ENCODE results near the gene NFU1. TPM values are rescaled to one million over a fixed set of nuclear protein-coding genes. Genes with fewer than 3 reads are reported as not detected.

The NFU1 gene
- total RNA-seq, 1 donor from 2014 or later, result 32.1 TPM

DNA sequence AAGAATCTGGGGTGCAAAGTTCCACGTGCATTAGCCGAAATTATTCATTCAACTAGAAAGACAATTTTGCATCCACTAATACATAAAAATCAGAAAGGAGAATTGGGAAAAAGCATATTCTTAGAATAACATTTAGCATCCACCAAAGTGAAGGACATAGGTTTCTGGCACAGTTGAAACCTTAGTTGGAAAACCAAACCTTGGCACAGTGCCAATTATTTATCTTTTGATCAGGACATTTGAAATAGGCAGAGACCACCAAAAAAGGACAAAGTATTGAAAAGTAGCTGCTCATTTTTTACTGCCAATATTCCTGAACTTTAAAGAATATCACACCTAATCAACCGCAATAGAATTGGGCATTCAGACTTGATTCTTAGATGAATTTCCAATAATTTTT is 25.5 kb upstream of the NFU1 start:
- DNase-seq (ENCODE audit: low read depth), result no peak
- no peak overlapping the region for H3K4me3 ChIP-seq (ENCODE audit: low read depth, low read length)
- TF ChIP-seq, protein P1, sequence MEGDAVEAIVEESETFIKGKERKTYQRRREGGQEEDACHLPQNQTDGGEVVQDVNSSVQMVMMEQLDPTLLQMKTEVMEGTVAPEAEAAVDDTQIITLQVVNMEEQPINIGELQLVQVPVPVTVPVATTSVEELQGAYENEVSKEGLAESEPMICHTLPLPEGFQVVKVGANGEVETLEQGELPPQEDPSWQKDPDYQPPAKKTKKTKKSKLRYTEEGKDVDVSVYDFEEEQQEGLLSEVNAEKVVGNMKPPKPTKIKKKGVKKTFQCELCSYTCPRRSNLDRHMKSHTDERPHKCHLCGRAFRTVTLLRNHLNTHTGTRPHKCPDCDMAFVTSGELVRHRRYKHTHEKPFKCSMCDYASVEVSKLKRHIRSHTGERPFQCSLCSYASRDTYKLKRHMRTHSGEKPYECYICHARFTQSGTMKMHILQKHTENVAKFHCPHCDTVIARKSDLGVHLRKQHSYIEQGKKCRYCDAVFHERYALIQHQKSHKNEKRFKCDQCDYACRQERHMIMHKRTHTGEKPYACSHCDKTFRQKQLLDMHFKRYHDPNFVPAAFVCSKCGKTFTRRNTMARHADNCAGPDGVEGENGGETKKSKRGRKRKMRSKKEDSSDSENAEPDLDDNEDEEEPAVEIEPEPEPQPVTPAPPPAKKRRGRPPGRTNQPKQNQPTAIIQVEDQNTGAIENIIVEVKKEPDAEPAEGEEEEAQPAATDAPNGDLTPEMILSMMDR (conservative IDR thresholded peaks at IDR 0.05; ENCODE audit: low read depth, low read length), result no peak

DNA sequence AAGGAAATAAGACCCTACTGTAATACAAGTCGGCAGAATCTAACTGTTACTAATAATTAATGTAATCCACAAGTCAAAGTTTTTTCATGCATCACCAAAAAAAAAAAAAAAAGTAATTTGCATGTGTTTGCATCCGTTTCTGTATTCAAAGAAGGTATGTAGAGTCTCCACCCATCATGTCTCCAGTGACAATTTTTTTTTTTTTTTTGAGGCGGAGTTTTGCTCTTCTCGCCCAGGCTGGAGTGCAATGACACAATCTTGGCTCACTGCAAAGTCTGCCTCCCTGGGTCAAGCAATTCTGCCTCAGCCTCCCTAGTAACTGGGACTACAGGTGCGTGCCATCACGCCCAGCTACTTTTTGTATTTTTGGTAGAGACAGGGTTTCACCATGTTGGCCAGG is 24.2 kb upstream of the NFU1 start:
- TF ChIP-seq, protein P1 (conservative IDR thresholded peaks at IDR 0.05; ENCODE audit: low read depth, low read length), result no peak
- no peak overlapping the region for H3K4me3 ChIP-seq (ENCODE audit: low read depth, low read length)

DNA sequence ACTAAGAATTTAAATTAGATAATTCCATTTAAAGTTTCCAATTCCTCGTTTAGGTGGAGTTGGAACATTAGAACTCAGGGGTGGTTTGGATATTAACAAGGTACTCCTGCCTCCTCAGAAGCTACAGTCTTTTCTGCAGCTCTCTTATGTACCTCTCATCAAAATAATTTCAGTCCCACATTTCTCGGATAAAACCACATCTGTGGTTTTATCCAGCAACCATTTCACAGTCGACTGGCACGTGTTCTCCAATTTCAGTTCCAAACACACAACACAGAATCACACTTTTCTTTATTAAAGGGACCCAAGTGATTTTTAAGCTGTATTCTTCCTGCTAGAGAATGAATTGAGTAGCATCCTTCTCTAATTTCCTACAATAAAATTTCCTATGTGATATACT is 22.7 kb upstream of the NFU1 start:
- TF ChIP-seq, protein P1 (conservative IDR thresholded peaks at IDR 0.05; ENCODE audit: low read depth, low read length), result no peak
- H3K4me3 ChIP-seq (ENCODE audit: low read depth, low read length), result no peak overlapping the region
- DNase-seq (ENCODE audit: low read depth), result no peak

More for the DNA sequence above, 24.2 kb upstream of the NFU1 start:
- DNase-seq (ENCODE audit: low read depth), result no peak

DNA sequence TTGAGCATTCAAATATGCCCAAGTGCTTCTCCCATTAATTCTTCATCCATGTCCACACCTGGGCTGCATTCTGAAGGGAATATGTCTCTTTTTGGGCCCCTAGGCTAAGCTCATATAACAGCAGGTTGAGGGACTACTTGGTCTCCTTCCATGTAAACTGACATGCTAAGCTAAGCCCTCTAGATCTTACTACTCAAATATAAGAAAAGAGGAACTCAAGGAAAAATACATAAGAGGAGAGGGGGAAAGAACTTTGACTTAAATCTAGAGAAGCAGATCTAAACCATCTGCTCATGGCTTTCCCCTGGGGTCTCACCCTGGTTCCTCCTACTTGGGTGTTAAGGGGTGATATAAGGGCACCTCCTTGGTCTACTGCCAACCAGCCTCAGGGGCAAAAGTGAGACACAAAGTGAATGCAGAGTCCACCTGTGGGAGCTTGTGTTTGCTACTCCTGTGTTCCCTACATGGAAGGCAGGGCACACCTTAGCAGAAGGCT is 19.8 kb upstream of the NFU1 start:
- TF ChIP-seq, protein P1 (conservative IDR thresholded peaks at IDR 0.05; ENCODE audit: low read depth, low read length), result no peak
- H3K4me3 ChIP-seq (ENCODE audit: low read depth, low read length), result no peak overlapping the region
- no peak for DNase-seq (ENCODE audit: low read depth)

DNA sequence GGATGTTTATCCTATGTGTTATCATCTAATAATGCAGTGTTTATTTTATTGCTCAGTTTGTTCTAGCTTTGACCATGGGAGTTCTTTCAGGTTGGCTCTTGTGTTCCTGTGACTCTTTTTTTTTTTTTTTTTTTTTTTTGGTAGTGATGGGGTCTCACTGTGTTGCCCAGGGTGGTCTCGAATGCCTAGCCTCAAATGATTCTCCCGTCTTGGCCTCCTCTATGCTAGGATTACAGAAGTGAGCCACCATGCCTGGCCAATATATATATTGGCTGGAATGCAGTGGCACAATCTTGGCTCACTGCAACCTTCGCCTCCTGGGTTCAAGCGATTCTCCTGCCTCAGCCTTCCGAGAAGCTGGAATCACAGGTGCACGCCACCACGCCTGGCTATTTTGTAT is 18.9 kb upstream of the NFU1 start:
- TF ChIP-seq, protein P1 (conservative IDR thresholded peaks at IDR 0.05; ENCODE audit: low read depth, low read length), result no peak
- H3K4me3 ChIP-seq (ENCODE audit: low read depth, low read length), result no peak overlapping the region
- DNase-seq (ENCODE audit: low read depth), result no peak

DNA sequence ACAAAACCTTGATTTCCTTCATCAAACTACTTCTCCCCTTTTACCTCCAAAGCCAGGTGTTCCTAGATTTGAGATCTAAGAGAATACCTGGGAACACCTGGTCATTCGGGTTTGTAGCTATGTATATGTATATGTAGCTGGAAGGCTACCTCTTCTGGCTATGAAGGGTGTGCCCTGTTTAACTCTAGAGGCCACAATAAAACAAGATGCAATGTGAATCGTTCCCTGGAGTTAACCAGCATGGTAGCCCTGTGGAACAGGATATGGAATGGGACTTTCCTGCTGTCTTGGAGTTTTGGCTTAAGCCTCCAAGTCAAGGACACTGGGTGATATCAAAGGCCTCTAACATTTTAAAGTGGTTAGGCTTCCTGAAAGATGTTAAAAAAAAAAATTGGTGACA is 17.7 kb upstream of the NFU1 start:
- TF ChIP-seq, protein P1 (conservative IDR thresholded peaks at IDR 0.05; ENCODE audit: low read depth, low read length), result no peak

DNA sequence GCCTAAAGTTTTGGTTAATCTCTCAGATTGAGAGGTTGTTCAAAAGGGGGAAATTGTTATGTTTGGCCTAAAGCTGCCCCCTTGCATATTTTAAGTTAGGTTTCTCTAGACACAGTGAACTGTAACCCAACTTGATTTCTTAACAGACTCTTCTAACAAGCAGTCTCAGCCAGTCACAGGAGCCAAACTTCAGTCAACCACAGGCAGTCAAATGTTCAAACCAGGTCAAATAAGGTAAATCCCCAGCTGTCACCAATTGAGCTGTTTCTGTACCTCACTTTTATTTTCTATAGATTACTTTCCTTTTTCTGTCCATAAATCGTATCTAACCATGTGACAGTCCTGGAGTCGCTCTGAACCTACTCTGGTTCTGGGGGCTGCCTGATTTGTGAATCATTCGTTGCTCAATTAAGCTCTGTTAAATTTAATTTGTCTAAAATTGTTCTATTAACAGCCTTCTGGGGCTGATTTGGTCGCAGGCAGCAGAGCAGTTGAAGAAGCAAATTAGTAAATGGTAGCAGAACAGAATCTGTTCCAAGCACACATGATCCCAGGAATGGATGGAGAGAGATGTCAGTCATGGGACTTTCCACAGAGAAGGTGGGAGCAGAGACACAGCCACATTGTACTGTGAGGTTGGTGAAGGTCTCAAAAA is 16.4 kb upstream of the NFU1 start:
- DNase-seq (ENCODE audit: low read depth), result no peak
- TF ChIP-seq, protein P1 (conservative IDR thresholded peaks at IDR 0.05; ENCODE audit: low read depth, low read length), result no peak
- no peak overlapping the region for H3K4me3 ChIP-seq (ENCODE audit: low read depth, low read length)

More for the DNA sequence above, 17.7 kb upstream of the NFU1 start:
- DNase-seq (ENCODE audit: low read depth), result no peak
- H3K4me3 ChIP-seq (ENCODE audit: low read depth, low read length), result no peak overlapping the region

Measured in epithelial cell of proximal tubule (primary cell).